Sigmoid colon (tissue), 4 donors: Measurements from ENCODE around the gene RAD54L2.

Source experiments
- CTCF ChIP-seq, 4 experiments: fragments of 450-650 bp in 3 of 4; fragments of 200-600 bp in 1 of 4; IDR thresholded peaks; one replicate each; pipeline ENCODE4 v1.5.1; 2016 to 2019; ENCODE audit warnings: antibody characterized with exemption in 4 of 4, mild to moderate bottlenecking in 3 of 4, moderate library complexity in 2 of 4
- POLR2AphosphoS5 ChIP-seq, 4 donors: sonication (generic); formaldehyde crosslinking; IDR thresholded peaks; one replicate each; pipeline ENCODE4 v1.6.1; 2017; ENCODE audit warnings: antibody characterized with exemption in 4 of 4

- TF ChIP-seq CTCF (IDR thresholded peaks at IDR 0.05) (no peak), POLR2AphosphoS5 (IDR thresholded peaks at IDR 0.05) (no peak)
These were observed 36.0 kb upstream of the RAD54L2 start for GRCh38 chr3:51502562-51502910.
